DOHH2 (cell line): ENCODE data around the gene MBP.

Source experiments
- H3F3A ChIP-seq: fragments of 200-600 bp; sonication (generic), shearing (Covaris generic); 2 replicates; pipeline ENCODE4 v1.6.0; 2016; ENCODE audit warnings: antibody characterized with exemption, mild to moderate bottlenecking; ENCODE audit not compliant: control insufficient read depth, insufficient read depth
- H3K27ac ChIP-seq: fragments of 200-600 bp; sonication (generic); 2 replicates; pipeline ENCODE4 v1.5.1; 2014; ENCODE audit warnings: low read depth, mild to moderate bottlenecking, low read length, moderate library complexity
- H3K27me3 ChIP-seq: fragments of 200-600 bp; sonication (generic); 2 replicates; pipeline ENCODE4 v1.6.1; 2014; ENCODE audit warnings: mild to moderate bottlenecking, low read length, mixed read lengths; ENCODE audit not compliant: control insufficient read depth
- H3K36me3 ChIP-seq: fragments of 200-600 bp; sonication (generic); 2 replicates; pipeline ENCODE4 v1.6.1; 2014; ENCODE audit warnings: mild to moderate bottlenecking, low read length, moderate library complexity, mixed read lengths; ENCODE audit not compliant: control insufficient read depth
- H3K4me1 ChIP-seq: fragments of 200-600 bp; sonication (generic); 2 replicates; pipeline ENCODE4 v1.6.1; 2014; ENCODE audit warnings: mild to moderate bottlenecking, low read length, mixed read lengths; ENCODE audit not compliant: control insufficient read depth
- H3K4me2 ChIP-seq: fragments of 200-600 bp; sonication (generic); 2 replicates; pipeline ENCODE4 v1.6.0; 2014; ENCODE audit warnings: mild to moderate bottlenecking, low read length, moderate library complexity
- H3K4me3 ChIP-seq: fragments of 200-600 bp; sonication (generic); 2 replicates; pipeline ENCODE4 v1.5.1; 2014; ENCODE audit warnings: mild to moderate bottlenecking, low read length, mixed read lengths
- H3K79me2 ChIP-seq: fragments of 200-600 bp; sonication (generic); 2 replicates; pipeline ENCODE4 v1.6.1; 2014; ENCODE audit warnings: mild to moderate bottlenecking, low read length, mixed read lengths; ENCODE audit not compliant: control insufficient read depth
- H3K9me2 ChIP-seq: fragments of 200-600 bp; sonication (generic); replicated peaks from 2 replicates; pipeline ENCODE4 v1.6.1; 2014; ENCODE audit warnings: mild to moderate bottlenecking, low read length, mixed read lengths; ENCODE audit not compliant: control insufficient read depth
- H3K9me3 ChIP-seq: fragments of 200-600 bp; sonication (generic); 2 replicates; pipeline ENCODE4 v1.6.1; 2014; ENCODE audit warnings: antibody characterized with exemption, low read length, mixed read lengths; ENCODE audit not compliant: control insufficient read depth, insufficient read depth
- H4K20me1 ChIP-seq: fragments of 200-600 bp; sonication (generic); 2 replicates; pipeline ENCODE4 v1.6.0; 2014; ENCODE audit warnings: low read depth, mild to moderate bottlenecking, antibody characterized with exemption, low read length, moderate library complexity; ENCODE audit not compliant: control insufficient read depth, insufficient read depth
- CTCF ChIP-seq: fragments of 200-600 bp; sonication (generic); IDR thresholded peaks from one replicate; pipeline ENCODE4 v1.5.1; 2014; ENCODE audit warnings: antibody characterized with exemption, mild to moderate bottlenecking, low read depth, low read length; ENCODE audit not compliant: poor library complexity, severe bottlenecking
- EZH2phosphoT487 ChIP-seq: fragments of 200-600 bp; sonication (generic); IDR thresholded peaks from 2 replicates; pipeline ENCODE4 v1.6.1; 2017; ENCODE audit warnings: borderline replicate concordance, mild to moderate bottlenecking, antibody characterized with exemption, low read length, moderate library complexity, mixed read lengths

The MBP gene

GRCh38 chr18:76977108-76977621 lies 155.4 kb downstream of the MBP start:
- H3K27ac ChIP-seq = peak overlapping the region; percentile 98
- TF ChIP-seq CTCF (no peak), EZH2phosphoT487 (no peak)

GRCh38 chr18:76975577-76976110 lies 156.9 kb downstream of the MBP start:
- no peak for TF ChIP-seq EZH2phosphoT487
- no peak for TF ChIP-seq CTCF
- H3K4me1 ChIP-seq = peaks cover 55% of the 10 kb centered on the region
- H3K27ac ChIP-seq = no peak overlapping the region
- H3K36me3 ChIP-seq = peaks cover 10% of the 10 kb centered on the region
- H3K79me2 ChIP-seq = peaks cover 6% of the 10 kb centered on the region
- H3K4me3 ChIP-seq = no peak overlapping the region
- no peaks in the 10 kb centered on the region for H3K9me2 ChIP-seq
- no peaks in the 10 kb centered on the region for H3K27me3 ChIP-seq
- H3K9me3 ChIP-seq = no peaks in the 10 kb centered on the region
- H4K20me1 ChIP-seq = no peaks in the 10 kb centered on the region
- no peak overlapping the region for H3K4me2 ChIP-seq
- peaks cover 27% of the 10 kb centered on the region for H3F3A ChIP-seq

More at GRCh38 chr18:76977108-76977621, 155.4 kb downstream of the MBP start:
- peaks cover 64% of the 10 kb centered on the region for H3K4me1 ChIP-seq
- no peaks in the 10 kb centered on the region for H3K9me3 ChIP-seq
- no peak overlapping the region for H3K4me3 ChIP-seq
- peaks cover 6% of the 10 kb centered on the region for H3K79me2 ChIP-seq
- H4K20me1 ChIP-seq = no peaks in the 10 kb centered on the region
- H3K36me3 ChIP-seq = peaks cover 12% of the 10 kb centered on the region
- H3K4me2 ChIP-seq = peak overlapping the region; percentile 70
- no peaks in the 10 kb centered on the region for H3K9me2 ChIP-seq
- peaks cover 42% of the 10 kb centered on the region for H3F3A ChIP-seq
- no peaks in the 10 kb centered on the region for H3K27me3 ChIP-seq

- no peak for TF ChIP-seq CTCF
- TF ChIP-seq EZH2phosphoT487 = no peak
- H4K20me1 ChIP-seq = no peaks in the 10 kb centered on the region
- H3K4me1 ChIP-seq = peaks cover 46% of the 10 kb centered on the region
- peaks cover 1% of the 10 kb centered on the region; the same call in 1 of the 2 replicates for H3K79me2 ChIP-seq
- H3K27me3 ChIP-seq = no peaks in the 10 kb centered on the region
- H3K27ac ChIP-seq = no peak overlapping the region
- peaks cover 5% of the 10 kb centered on the region for H3K36me3 ChIP-seq
- no peaks in the 10 kb centered on the region for H3K9me3 ChIP-seq
- H3F3A ChIP-seq = peaks cover 27% of the 10 kb centered on the region
- no peaks in the 10 kb centered on the region for H3K9me2 ChIP-seq
- no peak overlapping the region for H3K4me3 ChIP-seq
- no peak overlapping the region for H3K4me2 ChIP-seq
These were observed 158.2 kb downstream of the MBP start for GRCh38 chr18:76974386-76974785.
